Nephron progenitor cell (in vitro differentiated cells): ENCODE data around the gene THSD1.
A peak's percentile ranks its signal among the peaks of the same experiment; 100 is the strongest.

Experiments used
- DNase-seq: peaks from one replicate; pipeline ENCODE4 v3.0.0; 2021
- H3K27ac Mint-ChIP-seq: 2 replicates; pipeline ENCODE4 v1.8.0; 2021; ENCODE audit warnings: mild to moderate bottlenecking, moderate library complexity, mixed read lengths
- H3K27me3 Mint-ChIP-seq: 2 replicates; pipeline ENCODE4 v1.8.0; 2021; ENCODE audit warnings: mild to moderate bottlenecking, low read depth, mixed read lengths; ENCODE audit not compliant: poor library complexity
- H3K36me3 Mint-ChIP-seq: 2 replicates; pipeline ENCODE4 v1.8.0; 2021; ENCODE audit warnings: low read depth, mixed read lengths
- H3K4me1 Mint-ChIP-seq: 2 replicates; pipeline ENCODE4 v1.8.0; 2021; ENCODE audit warnings: mixed read lengths
- H3K4me3 Mint-ChIP-seq: 2 replicates; pipeline ENCODE4 v1.8.0; 2021; ENCODE audit warnings: mild to moderate bottlenecking, moderate library complexity, mixed read lengths
- H3K9me3 Mint-ChIP-seq: 2 replicates; pipeline ENCODE4 v1.8.0; 2021; ENCODE audit warnings: mild to moderate bottlenecking, moderate library complexity, mixed read lengths
- CTCF ChIP-seq: fragments of 200-600 bp; sonication (generic); IDR thresholded peaks from 2 replicates; pipeline ENCODE4 v1.5.0; 2021; ENCODE audit warnings: antibody characterized with exemption

THSD1 gene

GRCh38 chr13:52405369-52405766 lies 604 bp downstream of the THSD1 start:
- peaks cover 53% of the 10 kb centered on the region for H3K27me3 Mint-ChIP-seq
- H3K9me3 Mint-ChIP-seq, result peaks cover 6% of the 10 kb centered on the region
- H3K4me3 Mint-ChIP-seq, result peak overlapping the region; percentile 79
- no peak overlapping the region for H3K27ac Mint-ChIP-seq
- TF ChIP-seq CTCF, result no peak
- no peak for DNase-seq
- H3K36me3 Mint-ChIP-seq, result peaks cover 19% of the 10 kb centered on the region
- peaks cover 6% of the 10 kb centered on the region for H3K4me1 Mint-ChIP-seq

GRCh38 chr13:52399708-52400107 lies 6.3 kb downstream of the THSD1 start:
- H3K27ac Mint-ChIP-seq, result no peak overlapping the region
- H3K27me3 Mint-ChIP-seq, result peaks cover 32% of the 10 kb centered on the region
- no peak for TF ChIP-seq CTCF
- no peaks in the 10 kb centered on the region for H3K4me1 Mint-ChIP-seq
- DNase-seq, result no peak
- H3K9me3 Mint-ChIP-seq, result no peaks in the 10 kb centered on the region
- H3K36me3 Mint-ChIP-seq, result no peaks in the 10 kb centered on the region
- H3K4me3 Mint-ChIP-seq, result no peak overlapping the region

DNA sequence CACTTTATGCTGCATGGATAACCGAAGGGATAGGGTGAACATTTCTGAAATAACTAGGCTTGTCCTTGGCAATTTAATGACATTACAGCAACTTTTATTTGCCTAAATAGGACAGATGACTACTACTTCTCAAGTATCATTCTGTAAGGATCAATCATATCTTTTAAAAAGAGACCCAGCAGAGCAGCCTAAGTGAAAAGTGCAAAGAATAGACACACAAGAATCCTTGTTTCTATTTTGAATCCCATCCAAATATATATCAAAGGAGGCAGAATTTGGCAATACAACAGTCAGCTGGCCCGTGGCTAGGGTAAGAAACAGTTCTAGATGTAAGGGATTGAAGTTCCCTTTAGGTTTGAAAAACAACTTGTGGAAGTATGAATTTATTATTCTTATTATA lies 6.9 kb downstream of the THSD1 start:
- Mint-ChIP-seq H3K4me1 (peaks cover under 1% of the 10 kb centered on the region), H3K9me3 (no peaks in the 10 kb centered on the region), H3K36me3 (no peaks in the 10 kb centered on the region), H3K4me3 (no peak overlapping the region), H3K27ac (no peak overlapping the region), H3K27me3 (peaks cover 25% of the 10 kb centered on the region)
- DNase-seq, result no peak
- TF ChIP-seq CTCF, result no peak

GRCh38 chr13:52395704-52396103 lies 10.3 kb downstream of the THSD1 start:
- Mint-ChIP-seq H3K36me3 (no peaks in the 10 kb centered on the region), H3K27me3 (peaks cover 8% of the 10 kb centered on the region), H3K9me3 (no peaks in the 10 kb centered on the region), H3K4me1 (peaks cover 7% of the 10 kb centered on the region), H3K27ac (no peak overlapping the region), H3K4me3 (no peak overlapping the region)
- no peak for DNase-seq
- no peak for TF ChIP-seq CTCF

DNA sequence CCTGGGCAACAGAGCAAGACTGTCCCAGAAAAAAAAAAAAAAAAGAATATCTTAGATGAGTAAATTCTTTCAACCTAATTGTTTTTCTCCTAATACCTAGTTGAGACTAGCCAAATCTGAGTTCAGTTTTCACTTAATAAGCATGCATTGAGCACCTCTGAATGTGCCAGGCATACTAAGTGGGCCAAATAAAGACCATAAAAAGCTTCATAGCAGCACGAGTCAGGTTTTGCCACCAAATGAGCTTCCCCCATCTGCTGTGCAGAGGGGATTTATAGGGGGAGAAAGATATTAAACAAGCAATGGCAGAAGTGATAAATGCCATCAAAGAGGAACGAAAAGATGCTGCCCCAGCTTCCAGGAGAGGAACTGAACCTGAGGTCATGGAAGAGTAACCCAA lies 11.4 kb downstream of the THSD1 start:
- H3K27me3 Mint-ChIP-seq, result peaks cover 5% of the 10 kb centered on the region
- H3K36me3 Mint-ChIP-seq, result no peaks in the 10 kb centered on the region
- TF ChIP-seq CTCF, result no peak
- no peak overlapping the region for H3K27ac Mint-ChIP-seq
- H3K4me3 Mint-ChIP-seq, result no peak overlapping the region
- no peak for DNase-seq
- H3K4me1 Mint-ChIP-seq, result peaks cover 7% of the 10 kb centered on the region
- no peaks in the 10 kb centered on the region for H3K9me3 Mint-ChIP-seq

DNA sequence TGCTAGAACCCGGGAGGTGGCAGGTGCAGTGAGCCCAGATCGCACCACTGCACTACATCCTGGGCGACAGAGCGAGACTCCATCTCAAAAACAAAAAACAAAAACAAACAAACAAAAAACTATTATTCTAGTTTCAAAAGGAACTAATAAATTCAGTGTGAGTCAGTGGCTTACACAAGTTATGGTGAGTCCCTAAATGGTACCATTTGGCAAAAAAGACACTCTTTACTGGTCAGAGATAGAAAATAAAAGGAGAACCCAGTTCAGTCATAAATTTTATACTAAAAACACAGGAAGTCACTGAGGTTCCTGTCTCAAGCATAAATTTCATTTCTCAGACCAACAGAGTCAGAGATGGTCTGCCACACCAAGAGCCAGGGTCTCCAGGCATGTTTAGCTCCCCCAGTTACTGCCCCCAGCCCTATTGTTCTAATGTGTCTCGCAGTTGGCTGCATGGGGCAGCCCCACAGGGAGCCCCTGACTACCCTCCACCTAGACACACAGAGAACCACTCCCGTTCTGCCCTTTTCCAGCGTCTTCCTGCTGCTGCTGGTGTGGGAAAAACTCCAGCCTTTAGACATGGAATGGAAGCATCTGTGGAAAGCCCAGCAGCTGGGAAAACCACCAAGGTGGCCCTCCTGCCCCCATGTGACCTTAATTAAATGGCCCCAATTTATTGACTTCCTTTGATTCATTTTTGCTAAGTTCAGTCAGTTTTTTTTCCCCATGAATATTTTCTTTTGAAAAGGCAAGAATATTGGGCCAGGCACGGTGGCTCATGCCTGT lies 12.2 kb downstream of the THSD1 start:
- Mint-ChIP-seq H3K4me3 (no peak overlapping the region), H3K9me3 (no peaks in the 10 kb centered on the region), H3K27ac (peak overlapping the region; percentile 60), H3K27me3 (peaks cover 5% of the 10 kb centered on the region), H3K36me3 (no peaks in the 10 kb centered on the region), H3K4me1 (peaks cover 7% of the 10 kb centered on the region)
- no peak for TF ChIP-seq CTCF
- DNase-seq, result no peak
